Fibroblast of pulmonary artery (primary cell): ENCODE results near the gene PADI3.
A peak's percentile ranks its signal among the peaks of the same experiment; 100 is the strongest.

Experiments used
- DNase-seq: peaks from one replicate; pipeline ENCODE4 v3.0.0-alpha.2; 2010; ENCODE audit warnings: low read depth
- H3K4me3 ChIP-seq: replicated peaks from 2 replicates; pipeline ENCODE4 v1.5.1; 2011; ENCODE audit warnings: low read depth, mild to moderate bottlenecking, control low read depth, low read length, moderate library complexity
- TF ChIP-seq, protein P1 (sequence below): IDR thresholded peaks from 2 replicates; pipeline ENCODE4 v1.5.1; 2011; ENCODE audit warnings: mild to moderate bottlenecking, control low read depth, low read length, inconsistent platforms; ENCODE audit errors: missing control alignments

Gene PADI3

GRCh38 chr1:17287130-17287776 is 38.4 kb downstream of the PADI3 start:
- H3K4me3 ChIP-seq: no peak overlapping the region
- DNase-seq: peak; percentile 78
- TF ChIP-seq, protein P1, sequence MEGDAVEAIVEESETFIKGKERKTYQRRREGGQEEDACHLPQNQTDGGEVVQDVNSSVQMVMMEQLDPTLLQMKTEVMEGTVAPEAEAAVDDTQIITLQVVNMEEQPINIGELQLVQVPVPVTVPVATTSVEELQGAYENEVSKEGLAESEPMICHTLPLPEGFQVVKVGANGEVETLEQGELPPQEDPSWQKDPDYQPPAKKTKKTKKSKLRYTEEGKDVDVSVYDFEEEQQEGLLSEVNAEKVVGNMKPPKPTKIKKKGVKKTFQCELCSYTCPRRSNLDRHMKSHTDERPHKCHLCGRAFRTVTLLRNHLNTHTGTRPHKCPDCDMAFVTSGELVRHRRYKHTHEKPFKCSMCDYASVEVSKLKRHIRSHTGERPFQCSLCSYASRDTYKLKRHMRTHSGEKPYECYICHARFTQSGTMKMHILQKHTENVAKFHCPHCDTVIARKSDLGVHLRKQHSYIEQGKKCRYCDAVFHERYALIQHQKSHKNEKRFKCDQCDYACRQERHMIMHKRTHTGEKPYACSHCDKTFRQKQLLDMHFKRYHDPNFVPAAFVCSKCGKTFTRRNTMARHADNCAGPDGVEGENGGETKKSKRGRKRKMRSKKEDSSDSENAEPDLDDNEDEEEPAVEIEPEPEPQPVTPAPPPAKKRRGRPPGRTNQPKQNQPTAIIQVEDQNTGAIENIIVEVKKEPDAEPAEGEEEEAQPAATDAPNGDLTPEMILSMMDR: no peak

DNA sequence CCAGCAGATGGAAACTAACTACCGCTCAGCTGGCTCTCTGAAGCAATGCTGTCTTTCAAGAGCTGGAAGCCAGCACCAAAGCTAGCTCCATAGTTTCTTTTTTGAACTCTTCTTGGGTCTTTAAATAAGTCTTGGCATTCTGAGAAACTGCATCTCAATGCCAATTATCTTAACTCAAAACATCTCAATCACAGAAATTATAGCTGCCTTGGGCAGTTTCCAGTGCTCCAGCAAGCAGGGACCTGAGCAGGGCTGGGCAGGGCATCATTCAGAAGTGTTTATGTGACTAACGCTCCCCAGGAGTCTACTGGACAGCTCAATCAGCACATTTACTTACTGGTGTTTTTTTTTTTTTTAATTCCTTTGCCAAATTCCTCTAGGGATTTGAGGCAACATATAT is 40.8 kb downstream of the PADI3 start:
- TF ChIP-seq, protein P1: no peak
- peak; percentile 9 for DNase-seq
- no peak overlapping the region for H3K4me3 ChIP-seq

- H3K4me3 ChIP-seq: no peak overlapping the region
- TF ChIP-seq, protein P1: no peak
- no peak for DNase-seq
Measured at GRCh38 chr1:17290553-17290952, 41.7 kb downstream of the PADI3 start.

DNA sequence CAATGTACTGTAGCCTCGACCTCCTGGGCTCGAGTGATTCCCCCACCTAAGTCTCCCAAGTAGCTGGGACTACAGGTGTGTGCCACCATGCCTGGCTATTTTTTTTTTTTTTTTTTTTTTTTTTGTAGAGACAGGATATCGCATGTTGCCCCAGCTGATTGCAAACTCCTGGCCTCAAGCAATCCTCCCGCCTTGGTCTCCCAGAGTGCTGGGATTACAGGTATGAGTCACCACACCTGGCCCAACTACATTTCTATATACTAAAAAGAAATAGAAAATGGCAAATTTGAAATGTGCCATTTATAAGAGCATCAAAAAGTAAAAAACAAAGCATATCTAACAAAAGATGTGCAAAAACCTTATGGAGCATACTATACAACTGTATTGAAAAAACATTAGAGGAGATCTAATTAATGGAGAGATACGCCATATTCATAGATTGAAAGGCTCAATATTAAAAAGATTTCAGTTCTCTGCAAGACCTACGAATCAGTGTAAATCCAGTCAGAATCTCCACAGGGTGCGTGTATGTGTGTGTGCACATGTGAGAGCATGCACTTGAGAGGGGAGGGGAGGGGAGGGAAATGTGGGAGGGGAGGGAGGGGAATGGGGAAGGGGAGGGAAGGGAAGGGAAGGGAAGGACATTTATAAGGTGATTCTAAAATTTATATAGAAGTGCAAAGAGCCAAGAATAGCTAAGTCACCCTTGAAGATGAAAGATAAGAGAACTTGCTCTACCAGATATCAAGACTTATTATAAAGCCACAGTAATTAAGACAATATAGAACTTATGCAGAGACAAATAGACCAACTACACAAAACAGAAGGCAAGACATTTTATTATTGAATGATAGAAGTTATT is 43.6 kb downstream of the PADI3 start:
- no peak for DNase-seq

GRCh38 chr1:17293681-17294425 is 45.0 kb downstream of the PADI3 start:
- TF ChIP-seq, protein P1: no peak
- DNase-seq: no peak
- no peak overlapping the region for H3K4me3 ChIP-seq

More for the DNA sequence above, 43.6 kb downstream of the PADI3 start:
- TF ChIP-seq, protein P1: no peak
- H3K4me3 ChIP-seq: no peak overlapping the region

DNA sequence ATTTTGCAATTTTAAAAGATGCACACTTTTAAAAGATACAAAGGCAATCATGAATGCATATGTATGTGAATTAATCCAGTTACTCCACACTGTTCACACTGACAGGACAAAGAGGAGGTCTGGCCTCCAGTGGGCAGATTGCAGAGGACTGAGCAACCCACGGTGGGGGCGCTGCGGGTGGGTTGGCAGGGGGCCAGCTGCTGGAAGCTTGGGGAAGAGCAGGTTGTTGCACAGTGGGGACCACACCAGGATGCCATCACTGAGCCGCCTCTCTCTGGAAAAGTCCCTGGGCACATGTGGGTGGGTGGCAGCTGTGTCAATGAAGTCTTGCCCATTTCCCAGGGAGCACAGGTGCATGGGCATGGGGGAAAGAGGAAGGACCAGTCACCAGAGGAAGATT is 46.4 kb downstream of the PADI3 start:
- DNase-seq: no peak
- no peak overlapping the region for H3K4me3 ChIP-seq

More for the DNA sequence above, 46.4 kb downstream of the PADI3 start:
- TF ChIP-seq, protein P1: no peak
